Measurements from ENCODE around the gene EFCAB6. TPM values are rescaled to one million over a fixed set of nuclear protein-coding genes. Genes with fewer than 3 reads are reported as not detected.

The EFCAB6 gene
- total RNA-seq, 1 donor from 2014 or later: not detected

- POLR2A ChIA-PET: interaction anchor here (1.1 to 1.4 kb wide), 2 partner anchors 142 to 214 kb away, joined by 3 to 9 read pairs; partner anchors contain the start of gene SAMM50
- intact Hi-C loops (cut with micrococcal nuclease): loop anchor here (1.0 to 5.0 kb wide), 2 partner anchors 144 to 212 kb away; partner anchors contain the start of gene SAMM50
- H3K4me3 Mint-ChIP-seq: peak overlapping the region; percentile 92
- ATAC-seq (ENCODE audit: low read depth) (no peak), DNase-seq (no peak)
- no peak for TF ChIP-seq CTCF (IDR thresholded peaks at IDR 0.05)
- peaks cover under 1% of the 10 kb centered on the region for H3K27me3 Mint-ChIP-seq
- no peaks in the 10 kb centered on the region for H3K9me3 Mint-ChIP-seq
- peak overlapping the region; percentile 84 for H3K27ac Mint-ChIP-seq
- H3K4me1 Mint-ChIP-seq: peaks cover 16% of the 10 kb centered on the region
- H3K36me3 Mint-ChIP-seq (ENCODE audit: low read depth): peaks cover 4% of the 10 kb centered on the region
- CTCF ChIA-PET: no interaction called here
Observed at GRCh38 chr22:43812890-43813289, 785 bp upstream of the EFCAB6 start.

- CTCF ChIA-PET: no interaction called here
- no peak for TF ChIP-seq CTCF (IDR thresholded peaks at IDR 0.05)
- Mint-ChIP-seq H3K4me1 (peaks cover 16% of the 10 kb centered on the region), H3K27me3 (peaks cover 9% of the 10 kb centered on the region), H3K9me3 (no peaks in the 10 kb centered on the region), H3K4me3 (peak overlapping the region; percentile 92), H3K36me3 (ENCODE audit: low read depth) (peaks cover 4% of the 10 kb centered on the region), H3K27ac (peak overlapping the region; percentile 84)
- intact Hi-C loops (cut with micrococcal nuclease): loop anchor here (1.0 to 5.0 kb wide), 2 partner anchors 146 to 214 kb away; partner anchors contain the start of gene SAMM50
- POLR2A ChIA-PET: interaction anchor here (0.6 to 1.4 kb wide), 2 partner anchors 22 to 143 kb away, joined by 3 to 9 read pairs; partner anchors contain the start of gene SAMM50
- DNase-seq (no peak), ATAC-seq (ENCODE audit: low read depth) (no peak)
Observed at GRCh38 chr22:43811777-43812148, 342 bp downstream of the EFCAB6 start.

- intact Hi-C loops (cut with micrococcal nuclease): no loop called here
- H3K4me1 Mint-ChIP-seq: peaks cover 7% of the 10 kb centered on the region
- DNase-seq (no peak), ATAC-seq (ENCODE audit: low read depth) (no peak)
- H3K27me3 Mint-ChIP-seq: peaks cover 51% of the 10 kb centered on the region
- H3K27ac Mint-ChIP-seq: no peak overlapping the region
- no peaks in the 10 kb centered on the region for H3K36me3 Mint-ChIP-seq (ENCODE audit: low read depth)
- ChIA-PET POLR2A (no interaction called here), CTCF (no interaction called here)
- no peak for TF ChIP-seq CTCF (IDR thresholded peaks at IDR 0.05)
- H3K9me3 Mint-ChIP-seq: peaks cover 14% of the 10 kb centered on the region
- H3K4me3 Mint-ChIP-seq: no peak overlapping the region
Observed at GRCh38 chr22:43802897-43803495, 9.1 kb downstream of the EFCAB6 start.

DNA sequence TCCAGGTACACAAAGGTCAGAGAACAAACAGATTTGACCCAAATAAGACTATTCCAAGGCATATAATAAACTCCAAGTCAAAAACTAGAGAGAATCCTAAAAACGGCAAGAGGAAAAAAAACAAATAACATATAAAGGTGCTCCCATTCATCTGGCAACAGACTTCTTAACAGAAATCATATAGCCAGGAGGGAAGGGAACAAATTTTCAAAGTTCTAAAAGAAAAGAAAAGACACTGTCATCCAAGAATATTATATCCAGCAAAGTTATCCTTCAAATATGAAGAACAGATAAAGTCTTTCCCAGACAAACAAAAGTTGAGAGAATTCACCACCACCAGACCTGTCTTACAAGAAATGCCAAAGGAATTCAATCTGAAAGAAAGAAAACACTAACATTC lies 11.1 kb downstream of the EFCAB6 start:
- Mint-ChIP-seq H3K27me3 (peaks cover 39% of the 10 kb centered on the region), H3K9me3 (peaks cover 14% of the 10 kb centered on the region), H3K4me3 (no peak overlapping the region), H3K27ac (no peak overlapping the region), H3K4me1 (peaks cover 7% of the 10 kb centered on the region), H3K36me3 (ENCODE audit: low read depth) (no peaks in the 10 kb centered on the region)
- ATAC-seq (ENCODE audit: low read depth): no peak
- no peak for TF ChIP-seq CTCF (IDR thresholded peaks at IDR 0.05)
- CTCF ChIA-PET: no interaction called here
- intact Hi-C loops (cut with micrococcal nuclease): no loop called here
- POLR2A ChIA-PET: no interaction called here
- no peak for DNase-seq

- CTCF ChIA-PET: no interaction called here
- POLR2A ChIA-PET: no interaction called here
- ATAC-seq (ENCODE audit: low read depth) (peak; percentile 61), DNase-seq (no peak)
- Mint-ChIP-seq H3K9me3 (peaks cover 14% of the 10 kb centered on the region), H3K27me3 (peaks cover 28% of the 10 kb centered on the region), H3K4me3 (no peak overlapping the region), H3K27ac (no peak overlapping the region), H3K4me1 (peaks cover 7% of the 10 kb centered on the region), H3K36me3 (ENCODE audit: low read depth) (no peaks in the 10 kb centered on the region)
- intact Hi-C loops (cut with micrococcal nuclease): no loop called here
- TF ChIP-seq CTCF (IDR thresholded peaks at IDR 0.05): no peak
Observed at GRCh38 chr22:43798492-43798891, 13.6 kb downstream of the EFCAB6 start.
